ENCODE measurements around the gene CRTC2. TPM values are rescaled to one million over a fixed set of nuclear protein-coding genes. Genes with fewer than 3 reads are reported as not detected.

The CRTC2 gene
- total and polyA plus RNA-seq, 7 donors = 17.0 to 54.6 (median 31.3) TPM

DNA sequence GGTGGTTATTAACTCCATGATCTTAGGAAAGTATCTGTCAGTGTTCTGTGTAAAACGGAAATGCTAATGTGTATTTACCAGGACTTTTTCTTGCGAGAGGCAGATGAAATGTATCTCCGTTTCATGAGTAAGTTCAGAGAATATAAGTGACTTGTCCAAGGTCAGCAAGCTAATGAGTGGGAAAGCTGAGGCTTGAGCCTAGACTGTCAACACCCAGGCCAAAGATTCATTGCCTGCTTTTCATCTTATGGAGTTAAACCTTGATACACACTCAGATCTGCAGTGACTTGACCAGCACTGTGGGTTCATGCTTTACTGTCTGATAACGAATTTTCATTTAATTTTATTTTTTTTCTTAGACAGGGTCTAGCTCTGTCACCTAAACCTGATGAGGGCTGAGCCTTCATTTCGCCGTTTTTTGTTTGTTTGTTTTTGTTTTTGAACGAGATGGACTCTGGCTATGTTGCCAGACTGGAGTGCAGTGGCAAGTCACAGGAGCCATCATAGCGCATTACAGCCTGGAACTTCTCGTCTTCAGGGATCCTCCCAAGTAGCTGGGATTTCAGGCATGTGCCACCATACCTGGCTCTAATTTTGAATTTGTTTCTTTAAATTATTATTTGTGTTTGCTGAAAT lies 20.0 kb upstream of the CRTC2 start:
- H3K9me3 ChIP-seq = no peaks in the 10 kb centered on the region
- 67 to 73% (median 70%) methylated on average over 9 of the region's 9 CpGs for WGBS, 3 donors
- H3K4me1 ChIP-seq = peaks cover 20% of the 10 kb centered on the region
- H3K27ac ChIP-seq = peak overlapping the region; percentile 94
- DNase-seq (no peak), ATAC-seq (no peak)
- TF ChIP-seq, protein P1, sequence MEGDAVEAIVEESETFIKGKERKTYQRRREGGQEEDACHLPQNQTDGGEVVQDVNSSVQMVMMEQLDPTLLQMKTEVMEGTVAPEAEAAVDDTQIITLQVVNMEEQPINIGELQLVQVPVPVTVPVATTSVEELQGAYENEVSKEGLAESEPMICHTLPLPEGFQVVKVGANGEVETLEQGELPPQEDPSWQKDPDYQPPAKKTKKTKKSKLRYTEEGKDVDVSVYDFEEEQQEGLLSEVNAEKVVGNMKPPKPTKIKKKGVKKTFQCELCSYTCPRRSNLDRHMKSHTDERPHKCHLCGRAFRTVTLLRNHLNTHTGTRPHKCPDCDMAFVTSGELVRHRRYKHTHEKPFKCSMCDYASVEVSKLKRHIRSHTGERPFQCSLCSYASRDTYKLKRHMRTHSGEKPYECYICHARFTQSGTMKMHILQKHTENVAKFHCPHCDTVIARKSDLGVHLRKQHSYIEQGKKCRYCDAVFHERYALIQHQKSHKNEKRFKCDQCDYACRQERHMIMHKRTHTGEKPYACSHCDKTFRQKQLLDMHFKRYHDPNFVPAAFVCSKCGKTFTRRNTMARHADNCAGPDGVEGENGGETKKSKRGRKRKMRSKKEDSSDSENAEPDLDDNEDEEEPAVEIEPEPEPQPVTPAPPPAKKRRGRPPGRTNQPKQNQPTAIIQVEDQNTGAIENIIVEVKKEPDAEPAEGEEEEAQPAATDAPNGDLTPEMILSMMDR (IDR thresholded peaks at IDR 0.05) = no peak
- H3K27me3 ChIP-seq (ENCODE audit: insufficient read depth in 3 of 3, low read length in 2 of 3) = no peaks in the 10 kb centered on the region
- intact Hi-C loops (cut with DNase I) = no loop called here
- peaks cover 0 to 51% of the 10 kb centered on the region in 2 donors for H3K36me3 ChIP-seq (ENCODE audit: insufficient read depth in 1 of 2, low read depth in 1 of 2)
- H3K4me3 ChIP-seq = peak overlapping the region; percentile 83

DNA sequence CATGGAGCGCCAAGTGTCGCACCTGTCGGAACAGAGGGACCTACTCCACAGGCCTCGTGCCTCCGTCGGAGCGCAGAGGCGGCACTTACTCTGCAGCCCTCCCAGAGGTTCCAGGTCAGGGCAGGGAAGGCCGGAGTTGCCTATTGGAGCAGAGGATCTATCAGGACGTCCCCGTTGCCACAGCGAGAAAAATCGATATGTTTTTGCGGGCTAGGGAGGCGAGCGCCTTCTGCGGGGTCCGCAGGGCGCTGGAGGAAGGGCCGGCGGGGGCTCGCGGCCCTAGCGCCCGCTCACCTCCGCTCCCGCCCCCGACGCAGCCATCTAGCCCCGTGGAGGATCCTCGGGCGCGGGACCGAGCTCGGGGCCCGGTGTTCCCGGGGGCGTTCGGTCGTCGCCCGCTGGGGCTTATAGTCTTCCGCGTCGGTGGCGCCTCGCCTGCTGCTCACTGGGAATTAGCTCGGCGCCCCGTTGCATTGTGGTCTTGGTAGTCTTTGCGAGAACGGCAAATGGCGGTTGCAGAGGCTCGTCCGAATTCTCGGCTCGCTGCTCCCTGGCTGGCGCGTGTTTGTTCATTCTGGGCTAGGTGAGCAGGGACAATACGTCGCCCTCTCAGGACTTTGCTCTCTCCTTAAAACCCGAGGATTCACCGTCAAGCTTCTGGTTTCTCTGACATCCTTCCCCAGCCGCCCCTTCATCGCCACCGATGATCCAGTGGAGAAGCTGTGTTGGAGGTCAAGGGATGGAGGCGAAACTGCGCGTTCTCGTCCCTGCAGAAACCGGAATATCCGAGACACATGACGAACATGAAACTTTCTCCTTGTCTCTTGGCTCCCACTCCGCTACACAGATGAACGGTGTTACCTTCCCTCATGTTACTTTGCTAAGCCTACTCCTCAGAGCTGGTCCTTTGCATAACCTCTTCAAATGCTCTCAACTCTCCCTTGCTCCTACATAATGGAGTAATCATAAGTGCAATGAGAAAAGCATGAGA lies 19.1 kb upstream of the CRTC2 start, which contains the start of gene JTB:
JTB (minus strand) TSS at position 425 of the 991 bp plus-strand sequence; CDS start at position 3, 422 bp downstream.
- Histone ChIP-seq H3K36me3 (ENCODE audit: insufficient read depth in 1 of 2, low read depth in 1 of 2) (peaks cover 0 to 52% of the 10 kb centered on the region in 2 donors), H3K9me3 (no peaks in the 10 kb centered on the region), H3K4me3 (peak within 1 kb of the TSS; percentile 83), H3K4me1 (peaks cover 20% of the 10 kb centered on the region), H3K27me3 (ENCODE audit: insufficient read depth in 3 of 3, low read length in 2 of 3) (no peaks in the 10 kb centered on the region), H3K27ac (peak within 1 kb of the TSS; percentile 94)
- TF ChIP-seq, protein P1 (IDR thresholded peaks at IDR 0.05) = no peak
- WGBS, 3 donors = 0 to 1% (median 0%) methylated on average over 65 to 75 of the region's 75 CpGs
- intact Hi-C loops (cut with DNase I) = no loop called here
- peak; percentile 94 to 98 (median 96) for ATAC-seq
- peak; percentile 89 to 94 for DNase-seq

DNA sequence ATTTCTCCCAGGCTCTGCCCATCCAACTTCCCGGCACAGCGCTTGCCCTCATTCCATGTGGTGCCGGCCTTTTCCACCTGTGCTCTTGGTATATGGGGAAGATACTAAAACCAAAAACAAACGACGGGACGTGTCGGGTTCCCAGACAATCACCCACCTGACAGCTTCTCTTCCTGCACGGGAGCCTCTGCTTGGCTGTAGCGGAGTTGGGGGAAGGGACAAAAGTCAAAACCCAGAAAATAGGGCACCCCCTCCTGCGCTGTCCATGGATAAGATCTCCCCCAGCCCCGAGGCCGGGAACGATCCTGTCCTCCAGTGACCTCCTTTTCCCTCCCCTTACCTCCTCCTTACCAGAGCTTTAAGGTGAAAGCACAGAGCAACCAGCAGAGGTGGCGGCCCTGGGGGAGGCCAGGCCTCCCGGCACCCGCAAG lies 18.4 kb upstream of the CRTC2 start:
- peaks cover 0 to 53% of the 10 kb centered on the region in 2 donors for H3K36me3 ChIP-seq (ENCODE audit: insufficient read depth in 1 of 2, low read depth in 1 of 2)
- peak in 3 of 4 donors; percentile 6 to 21 (median 9) for ATAC-seq
- intact Hi-C loops (cut with DNase I) = no loop called here
- TF ChIP-seq, protein P1 (IDR thresholded peaks at IDR 0.05) = no peak
- H3K4me3 ChIP-seq = peak overlapping the region; percentile 83
- peaks cover 20% of the 10 kb centered on the region for H3K4me1 ChIP-seq
- no peaks in the 10 kb centered on the region for H3K27me3 ChIP-seq (ENCODE audit: insufficient read depth in 3 of 3, low read length in 2 of 3)
- peak overlapping the region; percentile 94 for H3K27ac ChIP-seq
- no peak for DNase-seq
- 1 to 2% (median 2%) methylated on average over 15 to 16 of the region's 16 CpGs for WGBS, 3 donors
- H3K9me3 ChIP-seq = no peaks in the 10 kb centered on the region

DNA sequence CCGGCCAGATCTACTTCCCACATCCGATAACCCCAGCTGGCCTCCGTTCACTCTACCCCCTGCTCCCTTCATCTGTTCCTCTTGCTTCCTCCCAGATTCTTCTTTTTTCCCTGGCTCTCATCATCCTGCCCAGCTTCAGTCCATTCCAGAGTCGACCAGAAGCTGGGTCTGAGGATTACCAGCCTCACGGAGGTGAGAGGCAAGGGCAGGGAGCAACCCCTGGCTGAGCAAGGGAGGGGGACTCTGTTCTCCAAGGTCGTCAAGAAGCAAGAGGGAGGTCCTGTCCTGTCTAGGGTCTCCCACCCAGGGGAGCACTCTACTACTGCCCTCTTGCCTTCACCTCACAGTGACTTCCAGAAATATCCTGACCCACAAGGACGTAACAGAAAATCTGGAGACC lies 15.1 kb upstream of the CRTC2 start:
- no peak overlapping the region for H3K4me3 ChIP-seq
- ATAC-seq (no peak), DNase-seq (no peak)
- H3K4me1 ChIP-seq = peaks cover 15% of the 10 kb centered on the region
- WGBS, 3 donors = 64 to 80% (median 65%) methylated on average over 7 of the region's 7 CpGs
- H3K36me3 ChIP-seq (ENCODE audit: insufficient read depth in 1 of 2, low read depth in 1 of 2) = peaks cover 0 to 43% of the 10 kb centered on the region in 2 donors
- H3K27me3 ChIP-seq (ENCODE audit: insufficient read depth in 3 of 3, low read length in 2 of 3) = no peaks in the 10 kb centered on the region
- H3K27ac ChIP-seq = no peak overlapping the region
- no peaks in the 10 kb centered on the region for H3K9me3 ChIP-seq
- intact Hi-C loops (cut with DNase I) = no loop called here
- TF ChIP-seq, protein P1 (IDR thresholded peaks at IDR 0.05) = no peak

Data from psoas muscle (tissue), 8 donors.